CD4-positive, alpha-beta T cell treated with Interleukin-17A for 1 hour (primary cell): Measurements from ENCODE around the gene ADGRL2.

Experiments used
- DNase-seq: peaks from one replicate; pipeline ENCODE4 v3.0.0-alpha.2; 2020

The ADGRL2 gene

DNA sequence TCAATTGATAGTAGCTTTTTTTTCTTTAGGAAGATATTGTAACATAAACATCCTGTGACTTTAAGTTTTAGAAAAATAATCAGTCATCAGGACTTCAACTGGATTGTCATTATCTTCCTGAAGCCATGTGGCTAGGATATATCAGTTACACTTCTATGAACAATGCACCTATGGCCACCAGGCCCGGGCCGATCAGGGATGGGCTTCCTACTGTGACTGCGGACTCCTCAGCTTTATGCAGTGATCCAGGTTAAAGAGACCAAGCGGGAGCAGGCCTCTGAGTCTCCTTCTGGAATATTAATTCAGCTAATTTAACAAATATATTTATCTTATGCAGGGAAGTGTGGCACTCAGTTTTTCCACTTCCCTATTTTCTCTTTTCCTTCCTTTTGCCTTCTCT is 200.6 kb downstream of the ADGRL2 start:
- DNase-seq = no peak

GRCh38 chr1:82007804-82008203 is 207.1 kb downstream of the ADGRL2 start:
- no peak for DNase-seq

DNA sequence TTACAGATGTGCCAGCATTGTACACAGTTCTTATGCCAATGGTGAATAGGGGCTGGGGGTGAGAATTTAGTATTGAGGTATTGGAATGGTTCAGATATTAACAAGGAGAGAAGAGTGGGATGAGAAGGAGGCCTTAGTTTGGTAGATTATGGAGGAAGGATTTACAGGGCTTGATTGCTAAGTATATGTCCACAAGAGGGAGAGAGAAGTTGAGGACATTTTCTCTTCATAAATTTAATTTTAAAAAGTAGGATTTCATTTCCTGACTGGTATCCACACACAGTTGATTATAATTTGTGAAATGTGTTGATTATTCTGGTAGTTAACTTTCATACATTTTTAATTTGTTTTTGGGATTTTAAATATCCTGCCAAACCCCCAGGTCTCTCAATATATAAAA is 213.0 kb downstream of the ADGRL2 start:
- DNase-seq = no peak

- no peak for DNase-seq
Observed at GRCh38 chr1:82015444-82015843, 214.7 kb downstream of the ADGRL2 start.

DNA sequence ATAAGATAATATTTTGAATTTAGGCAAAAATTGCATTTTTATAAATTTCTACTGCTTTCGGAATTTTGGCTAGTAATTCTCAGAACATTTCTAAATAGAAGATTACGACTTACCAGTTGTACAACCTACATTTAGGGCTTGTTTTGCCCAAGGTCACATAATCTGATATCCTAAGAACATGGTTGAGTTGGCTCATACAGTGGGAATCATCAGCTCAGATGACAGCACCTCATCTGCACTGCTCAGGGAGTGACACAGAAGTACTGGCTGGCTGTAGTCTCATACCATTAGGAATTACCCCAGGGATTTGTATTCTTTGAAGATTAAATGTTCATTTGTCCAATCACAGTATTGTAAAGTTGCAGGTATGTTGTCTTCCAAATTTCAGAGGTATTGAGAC is 217.6 kb downstream of the ADGRL2 start:
- no peak for DNase-seq

GRCh38 chr1:82019508-82019907 is 218.8 kb downstream of the ADGRL2 start:
- DNase-seq = no peak

DNA sequence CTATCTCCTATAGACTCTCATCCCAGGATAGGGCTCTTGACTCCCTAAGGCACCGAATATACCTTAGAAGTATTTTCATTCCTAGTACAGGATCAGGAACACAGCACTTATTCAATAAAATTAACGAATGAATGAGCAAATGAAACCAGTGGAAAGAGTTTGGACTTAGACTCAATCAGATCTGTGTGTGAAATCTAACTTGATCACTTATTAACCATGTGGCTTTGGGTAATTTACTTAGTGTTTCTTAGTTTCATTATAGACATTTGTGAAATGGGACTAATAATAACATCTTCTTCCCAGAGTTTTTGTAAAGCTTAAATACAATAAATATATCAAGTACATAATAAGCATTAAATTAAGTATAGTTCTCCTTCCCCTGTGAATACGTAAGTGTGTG is 230.1 kb downstream of the ADGRL2 start:
- DNase-seq = no peak

- no peak for DNase-seq
Observed at GRCh38 chr1:82032068-82032467, 231.3 kb downstream of the ADGRL2 start.

GRCh38 chr1:82034812-82035211 is 234.1 kb downstream of the ADGRL2 start:
- DNase-seq = no peak
